Measurements from ENCODE around the gene PRDX5. TPM values are rescaled to one million over a fixed set of nuclear protein-coding genes. Genes with fewer than 3 reads are reported as not detected.
A peak's percentile ranks its signal among the peaks of the same experiment; 100 is the strongest.

PRDX5 gene
- total RNA-seq, 1 experiment from 2014 or later, result 274 TPM

DNA sequence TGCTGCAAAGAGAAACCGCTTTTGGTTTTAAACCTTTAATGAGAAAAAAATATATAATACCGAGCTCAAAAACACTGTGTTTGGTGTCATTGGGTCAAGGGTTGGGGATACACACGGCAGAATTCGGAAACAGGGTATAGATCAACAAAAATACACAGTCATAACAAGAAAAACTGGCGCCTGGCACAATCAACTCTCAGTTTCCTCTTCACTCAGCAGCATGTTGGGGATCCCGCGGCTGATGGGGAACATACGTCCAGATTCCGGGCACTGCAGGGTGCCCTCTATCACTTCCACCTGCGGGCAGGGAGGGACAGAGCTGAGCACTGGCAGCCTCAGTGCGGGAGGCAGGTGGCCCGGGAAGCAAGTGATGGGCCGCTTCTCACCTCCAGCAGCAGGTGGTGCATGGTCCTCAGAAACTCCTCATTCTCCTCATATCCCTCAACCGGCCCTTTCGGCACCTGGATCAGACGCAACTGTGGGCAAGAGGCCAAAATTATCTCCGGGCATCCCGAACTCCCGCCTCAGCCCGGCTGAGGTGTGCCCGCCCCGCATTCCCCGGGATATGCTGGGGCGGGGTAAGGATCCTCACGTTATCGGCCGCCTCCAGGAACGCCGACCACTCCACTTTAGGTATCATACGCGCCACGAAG is 1.1 kb upstream of the PRDX5 start:
- no peaks in the 10 kb centered on the region for H3K27me3 Mint-ChIP-seq (ENCODE audit: insufficient read depth, unreplicated experiment)
- peak overlapping the region; percentile 86 for H3K4me3 Mint-ChIP-seq (ENCODE audit: unreplicated experiment)
- peaks cover 59% of the 10 kb centered on the region for H3K36me3 Mint-ChIP-seq (ENCODE audit: insufficient read depth, unreplicated experiment)
- H3K4me1 Mint-ChIP-seq (ENCODE audit: insufficient read depth, unreplicated experiment), result peaks cover 41% of the 10 kb centered on the region
- ChIA-PET CTCF (interaction anchor here (0.5 to 10.2 kb wide), 17 partner anchors 9 to 184 kb away, joined by 3 to 148 read pairs (median 6); partner anchors contain the start of gene RPS6KA4), POLR2A (interaction anchor here (0.6 to 5.8 kb wide), 20 partner anchors 8 to 1696 kb away, joined by 3 to 285 read pairs (median 12); partner anchors contain the start of genes B3GAT3, BAD, CCDC88B and ESRRA)
- peak; percentile 77 for DNase-seq (ENCODE audit: unreplicated experiment)
- intact Hi-C loops (cut with micrococcal nuclease), result loop anchor here (1.0 kb wide), 1 partner anchor 39 kb away; no protein-coding TSS in a partner anchor
- no peak for TF ChIP-seq CTCF (IDR thresholded peaks at IDR 0.05; ENCODE audit: unreplicated experiment)
- peak overlapping the region; percentile 93 for H3K27ac Mint-ChIP-seq (ENCODE audit: low read depth, unreplicated experiment)
- BruUV-seq (replicated peaks), result TSS peak; percentile 100
- H3K9me3 Mint-ChIP-seq (ENCODE audit: unreplicated experiment), result no peaks in the 10 kb centered on the region

DNA sequence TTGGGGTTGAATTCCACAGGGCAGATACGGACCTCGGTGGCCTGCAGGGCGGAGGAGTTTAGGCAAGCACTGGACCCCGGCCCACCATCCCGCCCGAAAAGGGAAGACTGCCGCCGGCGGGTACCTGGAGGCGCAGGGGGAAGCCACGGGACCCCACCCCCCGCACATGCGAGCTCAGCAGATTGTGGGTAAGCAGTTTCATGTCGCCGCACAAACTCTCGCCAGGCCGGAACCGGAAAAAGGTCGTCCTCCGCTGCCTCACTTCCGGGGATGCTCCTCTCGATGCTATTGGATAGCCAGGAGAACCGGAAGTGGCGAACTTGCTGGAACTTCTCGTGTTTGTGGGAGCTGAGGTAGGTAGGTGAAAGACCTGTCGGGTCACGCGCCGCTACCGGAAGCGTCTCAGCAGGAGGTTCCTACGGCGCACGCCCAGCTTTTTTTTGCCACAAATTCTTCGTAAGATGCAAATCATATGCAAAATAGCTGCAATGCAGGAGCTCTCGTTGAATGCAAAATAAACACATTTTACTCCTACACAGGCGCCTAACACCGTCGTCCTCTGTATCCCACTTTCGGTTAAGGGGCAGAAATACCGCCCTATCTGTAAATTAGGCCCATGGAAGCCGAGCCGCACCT is 478 bp upstream of the PRDX5 start, which contains the start of gene TRMT112:
TRMT112 (minus strand) TSS at position 235 of the 636 bp plus-strand sequence; CDS start at position 202, 33 bp downstream.
- intact Hi-C loops (cut with micrococcal nuclease), result loop anchor here (1.0 kb wide), 1 partner anchor 38 kb away; no protein-coding TSS in a partner anchor
- peak; percentile 99 for DNase-seq (ENCODE audit: unreplicated experiment)
- BruUV-seq (replicated peaks), result no TSS peak
- Mint-ChIP-seq H3K27ac (ENCODE audit: low read depth, unreplicated experiment) (peak within 1 kb of the TSS; percentile 93), H3K4me1 (ENCODE audit: insufficient read depth, unreplicated experiment) (peaks cover 43% of the 10 kb centered on the region), H3K36me3 (ENCODE audit: insufficient read depth, unreplicated experiment) (peaks cover 65% of the 10 kb centered on the region), H3K9me3 (ENCODE audit: unreplicated experiment) (no peaks in the 10 kb centered on the region), H3K4me3 (ENCODE audit: unreplicated experiment) (peak within 1 kb of the TSS; percentile 86), H3K27me3 (ENCODE audit: insufficient read depth, unreplicated experiment) (no peaks in the 10 kb centered on the region)
- no peak for TF ChIP-seq CTCF (IDR thresholded peaks at IDR 0.05; ENCODE audit: unreplicated experiment)
- ChIA-PET POLR2A (interaction anchor here (0.6 to 5.8 kb wide), 33 partner anchors 8 to 1922 kb away, joined by 3 to 285 read pairs (median 4); partner anchors contain the start of genes B3GAT3, BAD, CCDC88B and COX8A), CTCF (interaction anchor here (0.5 to 10.2 kb wide), 18 partner anchors 9 to 184 kb away, joined by 3 to 148 read pairs (median 7); partner anchors contain the start of gene RPS6KA4)

GRCh38 chr11:64318766-64319761 is 1.1 kb downstream of the PRDX5 start:
- ChIA-PET POLR2A (interaction anchor here (0.6 to 5.8 kb wide), 13 partner anchors 10 to 1924 kb away, joined by 3 to 285 read pairs (median 10); partner anchors contain the start of genes CCDC88B, ESRRA, FKBP2 and RPS6KA4), CTCF (interaction anchor here (0.6 to 10.2 kb wide), 9 partner anchors 12 to 456 kb away, joined by 3 to 148 read pairs (median 4); partner anchors contain the start of genes PLCB3 and RPS6KA4)
- H3K36me3 Mint-ChIP-seq (ENCODE audit: insufficient read depth, unreplicated experiment), result peaks cover 58% of the 10 kb centered on the region
- BruUV-seq (replicated peaks), result no TSS peak
- no peaks in the 10 kb centered on the region for H3K27me3 Mint-ChIP-seq (ENCODE audit: insufficient read depth, unreplicated experiment)
- peak overlapping the region; percentile 93 for H3K27ac Mint-ChIP-seq (ENCODE audit: low read depth, unreplicated experiment)
- peaks cover 34% of the 10 kb centered on the region for H3K4me1 Mint-ChIP-seq (ENCODE audit: insufficient read depth, unreplicated experiment)
- no peaks in the 10 kb centered on the region for H3K9me3 Mint-ChIP-seq (ENCODE audit: unreplicated experiment)
- no peak for TF ChIP-seq CTCF (IDR thresholded peaks at IDR 0.05; ENCODE audit: unreplicated experiment)
- intact Hi-C loops (cut with micrococcal nuclease), result loop anchor here (1.0 kb wide), 2 partner anchors 12 to 16 kb away; no protein-coding TSS in a partner anchor
- DNase-seq (ENCODE audit: unreplicated experiment), result no peak
- peak overlapping the region; percentile 86 for H3K4me3 Mint-ChIP-seq (ENCODE audit: unreplicated experiment)

Measured in MCF 10A (cell line).